GM12892 (cell line): ENCODE results near the gene DENND1A.
"Not testable (repeated sequence)": the region's sequence is repeated elsewhere in the genome, so short reads cannot be mapped to it uniquely, and the experiment has no call there.

Experiments
- DNase-seq: peaks from one replicate; pipeline ENCODE4 v3.0.0; 2011; ENCODE audit not compliant: insufficient read length
- FAIRE-seq: peaks from 2 replicates; lab custom pipeline; 2011; peaks lifted over from hg19 to GRCh38; lab: Jason Lieb, UNC
- POLR2A ChIP-seq: IDR thresholded peaks from 2 replicates; pipeline ENCODE4 v1.6.1; 2011; ENCODE audit warnings: low read depth, low read length, control low read depth
- POLR2AphosphoS5 ChIP-seq: IDR thresholded peaks from 2 replicates; pipeline ENCODE4 v1.6.1; 2011; ENCODE audit warnings: low read depth, low read length, control low read depth
- TAF1 ChIP-seq: IDR thresholded peaks from 2 replicates; pipeline ENCODE4 v1.6.1; 2011; ENCODE audit warnings: low read depth, mild to moderate bottlenecking, control low read depth, low read length, borderline replicate concordance

DENND1A gene

DNA sequence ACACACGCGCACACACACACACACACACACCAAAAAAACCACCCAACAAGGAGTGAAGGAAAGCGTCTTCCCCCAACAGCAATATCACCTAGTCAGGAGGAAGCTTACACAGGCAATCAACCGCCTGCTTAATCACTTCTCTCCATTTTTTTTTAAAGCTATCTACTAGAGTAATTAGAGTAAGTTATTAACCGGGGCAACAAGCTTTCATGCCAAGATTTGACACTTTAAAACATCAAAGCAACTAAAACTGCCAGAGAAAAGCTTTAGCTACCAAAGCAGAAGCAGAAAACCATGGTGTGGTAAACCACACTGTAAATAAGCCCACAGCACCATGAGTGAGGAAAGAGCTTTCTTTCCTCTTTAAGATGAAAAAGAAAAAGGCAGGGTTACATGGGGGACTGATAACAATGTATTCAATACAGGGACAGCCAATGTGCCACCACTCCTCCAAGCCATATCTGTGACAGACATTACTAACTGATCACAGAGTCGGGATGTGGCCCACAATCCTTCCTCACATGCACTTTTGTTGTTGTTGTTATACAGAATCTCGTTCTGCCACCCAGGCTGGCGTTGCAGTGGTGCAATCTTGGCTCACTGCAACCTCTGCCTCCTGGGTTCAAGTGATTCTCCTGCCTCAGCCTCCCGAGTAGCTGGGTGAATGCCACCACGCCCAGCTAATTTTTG is 291.8 kb downstream of the DENND1A start:
- DNase-seq (no peak), FAIRE-seq (no peak)
- TF ChIP-seq POLR2A (no peak), TAF1 (no peak), POLR2AphosphoS5 (no peak)

DNA sequence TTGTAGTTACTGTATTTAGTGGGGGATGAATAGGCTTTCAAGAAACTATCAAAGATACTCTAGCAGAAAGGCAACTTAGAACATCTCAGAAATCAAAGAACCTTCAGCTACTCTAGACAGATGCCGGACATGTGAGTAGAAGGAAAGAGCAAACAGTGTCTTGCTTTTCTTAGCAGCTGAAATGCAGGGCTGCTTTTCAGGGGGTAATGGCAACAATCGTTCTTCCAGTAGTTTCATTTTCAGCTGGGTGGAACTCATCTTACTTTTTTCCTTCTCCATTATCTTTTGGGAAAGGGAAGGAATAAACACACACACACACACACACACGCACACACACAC is 292.4 kb downstream of the DENND1A start:
- FAIRE-seq (no peak), DNase-seq (no peak)
- TF ChIP-seq POLR2A (no peak), POLR2AphosphoS5 (no peak), TAF1 (no peak)

DNA sequence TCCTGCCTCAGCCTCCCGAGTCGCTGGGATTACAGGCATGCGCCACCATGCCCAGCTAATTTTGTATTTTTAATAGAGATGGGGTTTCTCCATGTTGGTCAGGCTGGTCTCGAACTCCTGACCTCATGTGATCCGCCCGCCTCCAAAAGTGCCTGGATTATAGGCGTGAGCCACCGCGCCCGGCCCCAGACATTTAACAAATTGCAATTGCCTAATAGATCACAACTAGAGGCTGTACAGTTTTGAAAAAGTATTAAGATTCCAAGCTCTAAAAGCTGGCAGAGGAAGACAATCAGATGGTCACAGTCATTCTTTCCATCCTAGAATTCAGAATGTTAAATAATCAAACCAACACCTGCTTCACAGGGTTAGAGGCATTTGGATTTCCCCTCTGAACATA is 293.1 kb downstream of the DENND1A start:
- DNase-seq, FAIRE-seq: not testable (repeated sequence)

DNA sequence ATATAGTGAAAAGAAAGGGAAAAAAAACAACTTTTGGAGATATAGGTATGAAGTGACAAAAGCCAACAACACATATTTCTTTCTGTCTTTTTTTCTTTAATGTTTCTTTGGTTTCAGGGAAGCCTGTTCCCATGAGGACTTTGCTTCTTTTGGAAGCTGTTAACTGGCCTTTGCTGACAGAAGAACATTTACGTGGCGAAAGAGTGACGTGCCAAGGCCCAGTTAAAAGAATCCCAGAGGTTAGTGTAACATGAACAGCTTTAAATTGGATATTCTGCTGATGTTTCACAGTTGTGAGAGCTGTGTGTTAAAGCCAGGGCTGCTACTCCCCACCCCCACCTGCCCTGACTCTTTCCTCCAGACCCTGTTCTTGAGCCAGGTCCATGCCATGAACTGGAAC is 298.1 kb downstream of the DENND1A start:
- no peak for FAIRE-seq
- no peak for DNase-seq
- TF ChIP-seq TAF1 (no peak), POLR2AphosphoS5 (no peak), POLR2A (no peak)

DNA sequence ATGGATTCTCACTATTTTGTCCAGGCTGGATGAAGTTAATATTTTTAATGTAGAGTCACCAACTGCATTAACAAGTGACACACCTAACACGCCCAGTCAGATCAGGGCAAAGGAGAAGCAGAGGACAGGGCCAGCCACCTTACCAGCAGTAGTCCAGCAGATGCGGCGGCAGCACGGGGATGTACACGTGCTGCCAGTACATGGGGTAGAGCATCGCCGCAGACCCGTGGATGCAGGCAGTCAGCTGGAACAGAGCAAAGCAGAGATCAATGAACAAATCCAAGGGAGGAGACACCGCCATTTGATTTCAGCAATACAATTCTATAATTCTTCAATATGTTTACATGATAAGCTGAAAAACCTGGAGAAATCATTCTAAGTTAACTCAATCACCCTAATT is 299.7 kb downstream of the DENND1A start:
- FAIRE-seq (no peak), DNase-seq (no peak)
- TF ChIP-seq POLR2AphosphoS5 (no peak), TAF1 (no peak), POLR2A (no peak)

DNA sequence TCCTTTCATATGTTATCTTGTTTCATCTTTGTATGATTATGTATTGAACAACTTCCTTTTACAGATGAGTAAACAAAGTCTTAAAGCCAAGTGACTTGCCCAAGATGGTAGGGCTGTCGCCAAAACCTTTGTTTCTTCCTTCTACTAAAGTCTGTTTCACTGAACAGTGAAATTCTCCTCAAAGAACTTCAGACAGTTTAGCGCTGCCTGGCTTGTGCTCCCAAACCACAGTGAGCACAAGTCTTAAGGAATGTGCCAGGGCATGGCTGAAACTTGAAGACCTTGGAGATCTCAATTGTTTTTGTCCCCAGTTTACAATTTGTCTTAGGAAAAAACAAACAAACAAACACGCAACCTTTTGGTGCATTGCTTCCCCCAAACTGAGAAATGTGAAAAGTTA is 300.4 kb downstream of the DENND1A start:
- FAIRE-seq (no peak), DNase-seq (no peak)
- TF ChIP-seq TAF1 (no peak), POLR2A (no peak), POLR2AphosphoS5 (no peak)

DNA sequence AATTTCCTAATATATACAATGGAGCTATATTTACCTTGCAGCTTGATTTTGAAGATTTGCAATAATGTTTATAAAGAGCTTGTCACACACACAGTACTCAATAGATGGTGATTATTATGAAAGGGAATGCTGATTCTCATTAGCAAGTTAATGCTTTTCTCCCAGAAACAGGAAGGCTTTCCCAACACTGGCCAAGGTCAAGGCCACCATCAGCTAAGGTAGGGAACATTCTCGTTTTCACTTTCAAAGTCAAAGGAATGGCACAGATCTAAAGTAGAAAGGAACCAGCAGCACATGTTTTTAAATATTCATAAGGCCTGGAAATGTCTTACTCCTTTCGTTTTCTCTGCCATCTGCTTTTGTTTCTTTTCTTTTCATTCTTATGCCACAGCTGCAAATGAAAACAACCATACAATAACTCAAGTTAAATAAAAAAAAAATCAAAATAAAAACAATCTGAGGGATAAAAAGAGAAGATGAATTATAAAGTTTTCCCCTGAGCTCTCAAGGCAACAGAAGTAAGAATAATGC is 307.1 kb downstream of the DENND1A start:
- no peak for DNase-seq
- no peak for FAIRE-seq
- TF ChIP-seq TAF1 (no peak), POLR2AphosphoS5 (no peak), POLR2A (no peak)

DNA sequence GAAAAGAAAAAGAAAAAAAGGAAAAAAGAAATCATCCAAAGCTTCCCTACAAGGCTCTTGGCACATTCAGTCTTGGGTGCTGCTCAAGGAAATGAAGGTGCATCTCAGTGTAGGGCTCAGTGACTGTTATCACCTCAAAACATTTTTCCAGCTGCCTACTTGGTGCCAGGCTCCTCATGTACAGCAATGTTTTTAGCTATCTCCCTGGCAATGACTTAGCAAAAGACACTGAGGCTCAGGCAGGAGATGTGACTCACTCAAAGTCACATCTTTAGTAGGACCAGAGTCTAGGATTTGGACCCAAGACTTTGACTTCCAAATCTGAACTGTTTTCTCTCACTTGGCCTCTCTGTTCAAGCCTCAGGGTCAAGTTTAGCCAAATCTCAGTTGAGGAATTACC is 309.7 kb downstream of the DENND1A start:
- FAIRE-seq: no peak
- no peak for TF ChIP-seq POLR2A
- TF ChIP-seq TAF1: no peak
- no peak for TF ChIP-seq POLR2AphosphoS5
- no peak for DNase-seq

DNA sequence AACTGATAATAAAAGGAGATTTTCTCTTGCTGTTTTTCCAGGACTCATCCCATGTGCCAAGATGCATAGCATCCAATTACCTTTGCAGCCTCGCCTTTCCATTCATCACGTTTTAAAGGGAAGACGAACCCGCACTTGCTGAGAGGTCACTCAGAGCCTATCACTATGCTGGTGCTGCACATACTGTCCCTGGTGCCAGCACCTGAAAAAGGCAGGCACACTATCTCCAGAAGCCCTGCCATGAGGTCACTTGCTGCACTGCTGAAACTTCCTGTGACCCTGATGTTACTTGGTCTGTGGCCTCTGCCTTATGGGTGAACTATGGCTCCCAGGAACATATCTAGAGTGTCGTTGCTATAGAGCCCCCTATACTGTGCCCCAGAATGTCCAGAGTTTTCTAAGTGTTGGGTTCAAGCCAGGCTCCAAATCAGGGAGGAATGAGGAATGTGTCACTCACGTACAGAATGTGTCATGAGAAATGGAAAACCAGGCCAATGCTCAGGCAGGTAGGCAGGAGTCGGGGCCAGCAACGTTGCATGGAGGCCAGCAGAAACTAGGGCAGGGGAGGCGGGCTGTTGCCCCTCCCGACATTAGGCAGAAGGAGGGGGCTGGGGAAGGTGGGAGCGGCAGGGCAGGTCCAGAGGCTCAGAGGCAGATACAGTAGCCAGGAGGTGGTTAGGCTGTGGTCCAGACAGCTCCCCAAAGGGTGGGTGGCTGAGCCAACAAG is 311.8 kb downstream of the DENND1A start:
- FAIRE-seq: no peak
- no peak for DNase-seq
- TF ChIP-seq POLR2AphosphoS5 (no peak), POLR2A (no peak), TAF1 (no peak)

DNA sequence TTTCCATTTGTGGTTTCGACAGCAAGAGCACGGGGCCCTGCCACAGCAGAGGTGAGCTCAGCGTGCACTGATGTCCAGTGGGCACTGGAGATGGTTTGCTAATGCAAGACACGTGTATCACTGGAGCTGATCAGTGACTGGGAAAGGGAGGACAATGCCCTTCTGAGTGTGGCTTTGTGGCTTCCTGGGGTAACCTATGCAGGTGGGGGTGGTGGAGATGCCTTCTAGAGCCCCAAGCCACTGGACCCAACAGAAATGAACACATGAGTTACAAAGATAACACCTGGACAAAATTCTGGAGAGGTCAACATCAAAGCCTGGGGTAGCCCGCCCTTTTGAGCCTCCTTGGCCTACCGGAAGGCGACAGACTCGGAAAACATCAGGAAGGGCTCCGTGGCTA is 312.6 kb downstream of the DENND1A start:
- DNase-seq: no peak
- TF ChIP-seq POLR2AphosphoS5 (no peak), TAF1 (no peak), POLR2A (no peak)
- no peak for FAIRE-seq

DNA sequence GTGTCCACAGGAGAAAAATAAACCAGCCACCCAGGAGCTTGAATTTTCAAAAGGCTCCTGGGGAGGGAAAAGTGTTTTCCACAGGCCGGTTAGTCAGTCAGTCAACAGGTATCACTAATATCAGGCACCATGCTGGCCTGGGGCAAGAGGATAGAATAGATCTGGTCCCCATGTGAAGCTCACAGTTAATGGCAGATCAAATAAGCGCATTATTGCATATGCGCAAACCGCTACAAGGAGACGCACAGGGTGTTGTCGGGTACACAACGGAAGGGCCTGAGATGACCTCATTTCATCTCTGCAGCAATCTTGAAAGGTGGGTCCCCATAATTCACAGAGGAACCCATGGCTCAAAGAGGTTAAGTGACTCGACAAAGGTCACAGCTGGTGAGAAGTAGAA is 313.2 kb downstream of the DENND1A start:
- DNase-seq (no peak), FAIRE-seq (no peak)
- TF ChIP-seq TAF1 (no peak), POLR2A (no peak), POLR2AphosphoS5 (no peak)

DNA sequence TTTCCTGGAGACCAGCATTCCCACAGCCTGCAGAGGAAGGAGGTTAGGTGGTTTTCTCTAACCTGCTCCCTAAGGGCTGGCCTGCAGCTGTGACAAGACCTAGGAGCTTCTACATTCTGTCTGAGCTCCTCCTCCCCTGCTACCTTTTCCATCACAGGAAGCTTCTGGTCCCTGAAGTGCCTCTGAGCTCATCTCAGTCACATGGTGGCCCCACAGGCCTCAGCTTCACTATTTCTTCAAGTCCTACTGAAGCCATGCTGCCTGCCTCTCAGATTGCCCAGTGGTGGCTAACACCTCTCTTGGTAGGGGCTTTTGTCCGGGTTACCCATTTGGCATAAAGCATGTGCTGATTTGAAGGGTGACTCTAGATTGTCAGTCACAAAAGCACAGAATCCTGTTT is 314.5 kb downstream of the DENND1A start:
- DNase-seq (no peak), FAIRE-seq (no peak)
- TF ChIP-seq POLR2A: no peak
- TF ChIP-seq POLR2AphosphoS5: no peak
- no peak for TF ChIP-seq TAF1
